ENCODE data around the gene SLCO1A2.

SLCO1A2 gene

GRCh38 chr12:21276826-21277225, 57.9 kb downstream of the SLCO1A2 start:
- no peaks in the 10 kb centered on the region for H3K9me3 ChIP-seq (replicated peaks in 1 of 2; ENCODE audit: control insufficient read depth in 2 of 2, insufficient read depth in 1 of 2, low read depth in 1 of 2, low read length in 2 of 2)
- WGBS, 2 donors (ENCODE audit: extremely low coverage in 2 of 2, insufficient read length in 2 of 2, insufficient replicate concordance in 1 of 2), result no CpG with 5 or more reads among the region's 2 CpGs
- H2BK5ac ChIP-seq (ENCODE audit: low read length), result no peak overlapping the region
- no peaks in the 10 kb centered on the region for H3K36me3 ChIP-seq (replicated peaks in 1 of 2; ENCODE audit: control insufficient read depth in 2 of 2, insufficient read depth in 2 of 2, low read length in 2 of 2)
- no peak overlapping the region for H3K4me2 ChIP-seq (ENCODE audit: insufficient read depth, low read length, poor library complexity, severe bottlenecking)
- no peak overlapping the region for H3K18ac ChIP-seq (ENCODE audit: low read length)
- H2BK120ac ChIP-seq (ENCODE audit: low read depth, low read length), result no peak overlapping the region
- H2BK15ac ChIP-seq (ENCODE audit: low read length), result no peak overlapping the region
- DNase-seq (ENCODE audit: low spot score), result no peak
- no peaks in the 10 kb centered on the region for H3K4me1 ChIP-seq (ENCODE audit: control insufficient read depth in 2 of 2, insufficient read depth in 1 of 2, low read depth in 1 of 2, low read length in 2 of 2)
- no peak overlapping the region for H2BK12ac ChIP-seq (ENCODE audit: low read length)
- H2AK5ac ChIP-seq (ENCODE audit: low read depth, low read length), result no peak overlapping the region
- no peak overlapping the region for H4K8ac ChIP-seq (ENCODE audit: low read depth, low read length)
- no peak overlapping the region for H3K23ac ChIP-seq (ENCODE audit: low read depth, low read length, poor library complexity)
- no peak overlapping the region for H4K91ac ChIP-seq (ENCODE audit: low read depth, low read length, poor library complexity)
- no peak overlapping the region for H2AFZ ChIP-seq (ENCODE audit: low read length)
- H3K79me1 ChIP-seq (ENCODE audit: low read depth, low read length), result no peaks in the 10 kb centered on the region
- H3K9ac ChIP-seq (ENCODE audit: low read depth, low read length, poor library complexity), result no peak overlapping the region
- H3K4me3 ChIP-seq (ENCODE audit: low read length in 2 of 2), result no peak overlapping the region
- no peak overlapping the region for H3K4ac ChIP-seq (ENCODE audit: low read length)
- H3K27ac ChIP-seq (replicated peaks; ENCODE audit: low read length), result no peak overlapping the region
- H3K14ac ChIP-seq (ENCODE audit: low read length), result peak overlapping the region; percentile 1
- H3K27me3 ChIP-seq (ENCODE audit: control insufficient read depth in 3 of 3, insufficient read depth in 3 of 3, low read depth in 1 of 3, low read length in 3 of 3), result peaks cover 0 to 2% (median 0%) of the 10 kb centered on the region in 3 experiments

- DNase-seq (ENCODE audit: low spot score), result no peak
- no CpG with 5 or more reads among the region's 4 CpGs for WGBS, 2 donors (ENCODE audit: extremely low coverage in 2 of 2, insufficient read length in 2 of 2, insufficient replicate concordance in 1 of 2)
Observed at GRCh38 chr12:21265932-21266331, 68.8 kb downstream of the SLCO1A2 start.

GRCh38 chr12:21264232-21264631, 70.5 kb downstream of the SLCO1A2 start:
- H3K9ac ChIP-seq (ENCODE audit: low read depth, low read length, poor library complexity), result no peak overlapping the region
- no peak overlapping the region for H3K4me2 ChIP-seq (ENCODE audit: insufficient read depth, low read length, poor library complexity, severe bottlenecking)
- no peak overlapping the region for H2BK12ac ChIP-seq (ENCODE audit: low read length)
- no peaks in the 10 kb centered on the region for H3K27me3 ChIP-seq (ENCODE audit: control insufficient read depth in 3 of 3, insufficient read depth in 3 of 3, low read depth in 1 of 3, low read length in 3 of 3)
- no peaks in the 10 kb centered on the region for H3K9me3 ChIP-seq (replicated peaks in 1 of 2; ENCODE audit: control insufficient read depth in 2 of 2, insufficient read depth in 1 of 2, low read depth in 1 of 2, low read length in 2 of 2)
- no peaks in the 10 kb centered on the region for H3K36me3 ChIP-seq (replicated peaks in 1 of 2; ENCODE audit: control insufficient read depth in 2 of 2, insufficient read depth in 2 of 2, low read length in 2 of 2)
- H2AK5ac ChIP-seq (ENCODE audit: low read depth, low read length), result no peak overlapping the region
- no peak overlapping the region for H4K91ac ChIP-seq (ENCODE audit: low read depth, low read length, poor library complexity)
- H3K4me3 ChIP-seq (ENCODE audit: low read length in 2 of 2), result no peak overlapping the region
- H3K79me1 ChIP-seq (ENCODE audit: low read depth, low read length), result no peaks in the 10 kb centered on the region
- no peak overlapping the region for H3K4ac ChIP-seq (ENCODE audit: low read length)
- H3K4me1 ChIP-seq (ENCODE audit: control insufficient read depth in 2 of 2, insufficient read depth in 1 of 2, low read depth in 1 of 2, low read length in 2 of 2), result no peaks in the 10 kb centered on the region
- no peak overlapping the region for H3K23ac ChIP-seq (ENCODE audit: low read depth, low read length, poor library complexity)
- no peak overlapping the region for H2BK15ac ChIP-seq (ENCODE audit: low read length)
- H3K14ac ChIP-seq (ENCODE audit: low read length), result no peak overlapping the region
- H2AFZ ChIP-seq (ENCODE audit: low read length), result no peak overlapping the region
- no peak for DNase-seq (ENCODE audit: low spot score)
- H4K8ac ChIP-seq (ENCODE audit: low read depth, low read length), result no peak overlapping the region
- H2BK120ac ChIP-seq (ENCODE audit: low read depth, low read length), result no peak overlapping the region
- H3K27ac ChIP-seq (replicated peaks; ENCODE audit: low read length), result no peak overlapping the region
- no peak overlapping the region for H3K18ac ChIP-seq (ENCODE audit: low read length)
- no peak overlapping the region for H2BK5ac ChIP-seq (ENCODE audit: low read length)

More at GRCh38 chr12:21265932-21266331, 68.8 kb downstream of the SLCO1A2 start:
- Histone ChIP-seq H3K4me2 (ENCODE audit: insufficient read depth, low read length, poor library complexity, severe bottlenecking) (no peak overlapping the region), H2BK12ac (ENCODE audit: low read length) (no peak overlapping the region), H3K36me3 (replicated peaks in 1 of 2; ENCODE audit: control insufficient read depth in 2 of 2, insufficient read depth in 2 of 2, low read length in 2 of 2) (no peaks in the 10 kb centered on the region), H3K4me1 (ENCODE audit: control insufficient read depth in 2 of 2, insufficient read depth in 1 of 2, low read depth in 1 of 2, low read length in 2 of 2) (no peaks in the 10 kb centered on the region), H4K8ac (ENCODE audit: low read depth, low read length) (no peak overlapping the region), H3K23ac (ENCODE audit: low read depth, low read length, poor library complexity) (no peak overlapping the region), H3K14ac (ENCODE audit: low read length) (no peak overlapping the region), H3K4me3 (ENCODE audit: low read length in 2 of 2) (no peak overlapping the region), H3K18ac (ENCODE audit: low read length) (no peak overlapping the region), H3K79me1 (ENCODE audit: low read depth, low read length) (no peaks in the 10 kb centered on the region), H2AK5ac (ENCODE audit: low read depth, low read length) (no peak overlapping the region), H2BK15ac (ENCODE audit: low read length) (no peak overlapping the region), H2AFZ (ENCODE audit: low read length) (no peak overlapping the region), H3K27ac (replicated peaks; ENCODE audit: low read length) (no peak overlapping the region), H3K9me3 (replicated peaks in 1 of 2; ENCODE audit: control insufficient read depth in 2 of 2, insufficient read depth in 1 of 2, low read depth in 1 of 2, low read length in 2 of 2) (no peaks in the 10 kb centered on the region), H2BK120ac (ENCODE audit: low read depth, low read length) (no peak overlapping the region), H4K91ac (ENCODE audit: low read depth, low read length, poor library complexity) (no peak overlapping the region), H3K4ac (ENCODE audit: low read length) (no peak overlapping the region), H3K9ac (ENCODE audit: low read depth, low read length, poor library complexity) (no peak overlapping the region), H3K27me3 (ENCODE audit: control insufficient read depth in 3 of 3, insufficient read depth in 3 of 3, low read depth in 1 of 3, low read length in 3 of 3) (no peaks in the 10 kb centered on the region), H2BK5ac (ENCODE audit: low read length) (no peak overlapping the region)

DNA sequence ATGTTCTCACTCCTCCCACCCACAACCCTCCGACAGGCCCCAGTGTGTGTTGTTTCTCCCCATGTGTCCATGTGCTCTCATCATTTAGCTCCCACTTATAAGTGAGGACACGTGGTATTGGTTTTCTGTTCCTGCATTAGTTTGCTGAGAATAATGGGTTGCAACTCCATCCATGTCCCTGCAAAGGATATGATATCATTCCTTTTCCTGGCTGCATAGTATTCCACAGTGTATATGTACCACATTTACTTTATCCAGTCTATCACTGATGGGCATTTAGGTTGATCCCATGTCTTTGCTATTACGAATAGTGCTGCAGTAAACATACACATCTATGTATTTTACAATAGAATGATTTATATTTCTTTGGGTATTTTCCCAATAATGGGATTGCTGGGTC, 77.5 kb downstream of the SLCO1A2 start:
- WGBS, 2 donors (ENCODE audit: extremely low coverage in 2 of 2, insufficient read length in 2 of 2, insufficient replicate concordance in 1 of 2), result no CpG with 5 or more reads among the region's 3 CpGs
- H3K23ac ChIP-seq (ENCODE audit: low read depth, low read length, poor library complexity), result no peak overlapping the region
- H2AK5ac ChIP-seq (ENCODE audit: low read depth, low read length), result no peak overlapping the region
- no peaks in the 10 kb centered on the region for H3K79me1 ChIP-seq (ENCODE audit: low read depth, low read length)
- H3K9ac ChIP-seq (ENCODE audit: low read depth, low read length, poor library complexity), result no peak overlapping the region
- no peak overlapping the region for H3K4me2 ChIP-seq (ENCODE audit: insufficient read depth, low read length, poor library complexity, severe bottlenecking)
- no peak overlapping the region for H4K91ac ChIP-seq (ENCODE audit: low read depth, low read length, poor library complexity)
- no peak overlapping the region for H3K27ac ChIP-seq (replicated peaks; ENCODE audit: low read length)
- H4K8ac ChIP-seq (ENCODE audit: low read depth, low read length), result no peak overlapping the region
- H3K4ac ChIP-seq (ENCODE audit: low read length), result no peak overlapping the region
- no peaks in the 10 kb centered on the region for H3K9me3 ChIP-seq (replicated peaks in 1 of 2; ENCODE audit: control insufficient read depth in 2 of 2, insufficient read depth in 1 of 2, low read depth in 1 of 2, low read length in 2 of 2)
- no peak for DNase-seq (ENCODE audit: low spot score)
- H2BK12ac ChIP-seq (ENCODE audit: low read length), result no peak overlapping the region
- H3K4me1 ChIP-seq (ENCODE audit: control insufficient read depth in 2 of 2, insufficient read depth in 1 of 2, low read depth in 1 of 2, low read length in 2 of 2), result peaks cover 0 to under 1% of the 10 kb centered on the region in 2 donors
- H3K36me3 ChIP-seq (replicated peaks in 1 of 2; ENCODE audit: control insufficient read depth in 2 of 2, insufficient read depth in 2 of 2, low read length in 2 of 2), result no peaks in the 10 kb centered on the region
- no peak overlapping the region for H3K14ac ChIP-seq (ENCODE audit: low read length)
- H2AFZ ChIP-seq (ENCODE audit: low read length), result no peak overlapping the region
- no peak overlapping the region for H2BK15ac ChIP-seq (ENCODE audit: low read length)
- H2BK120ac ChIP-seq (ENCODE audit: low read depth, low read length), result no peak overlapping the region
- no peak overlapping the region for H3K4me3 ChIP-seq (ENCODE audit: low read length in 2 of 2)
- no peak overlapping the region for H2BK5ac ChIP-seq (ENCODE audit: low read length)
- no peak overlapping the region for H3K18ac ChIP-seq (ENCODE audit: low read length)
- no peaks in the 10 kb centered on the region for H3K27me3 ChIP-seq (ENCODE audit: control insufficient read depth in 3 of 3, insufficient read depth in 3 of 3, low read depth in 1 of 3, low read length in 3 of 3)
